CD14-positive monocyte (primary cell): ENCODE data around the gene TMEM235. TPM values are rescaled to one million over a fixed set of nuclear protein-coding genes. Genes with fewer than 3 reads are reported as not detected.

Experiments
- DNase-seq, 3 donors: peaks; one replicate each; pipeline ENCODE4 v3.0.0-alpha.2; 2011 to 2022
- H2AFZ ChIP-seq: 2 replicates; pipeline ENCODE4 v1.6.0; 2012; ENCODE audit warnings: mild to moderate bottlenecking, low read depth, low read length, inconsistent platforms; ENCODE audit not compliant: insufficient read depth, poor library complexity, severe bottlenecking
- H3K27ac ChIP-seq, 2 donors: 1 replicate in 1 of 2; 2 replicates in 1 of 2; pipeline ENCODE4 v1.5.1; 2012 to 2013; ENCODE audit warnings: low read length in 2 of 2, control low read depth in 1 of 2, inconsistent platforms in 1 of 2, low read depth in 1 of 2, mild to moderate bottlenecking in 1 of 2
- H3K27me3 ChIP-seq, 2 donors: one replicate each; pipeline versions ENCODE4 v1.6.0 to v1.6.1; 2011 to 2013; ENCODE audit warnings: low read length in 2 of 2; ENCODE audit not compliant: control insufficient read depth in 2 of 2, insufficient read depth in 2 of 2
- H3K36me3 ChIP-seq, 2 donors: replicated peaks in 1 of 2; 1 replicate in 1 of 2; 2 replicates in 1 of 2; pipeline versions ENCODE4 v1.5.1 to v1.6.1; 2012 to 2013; ENCODE audit warnings: low read length in 2 of 2, control low read depth in 1 of 2, inconsistent platforms in 1 of 2, mild to moderate bottlenecking in 1 of 2; ENCODE audit not compliant: insufficient read depth in 2 of 2, control insufficient read depth in 1 of 2
- H3K4me1 ChIP-seq, 2 donors: 1 replicate in 1 of 2; 2 replicates in 1 of 2; pipeline versions ENCODE4 v1.5.1 to v1.6.1; 2012 to 2013; ENCODE audit warnings: low read length in 2 of 2, control low read depth in 1 of 2, inconsistent platforms in 1 of 2, mild to moderate bottlenecking in 1 of 2, moderate library complexity in 1 of 2; ENCODE audit not compliant: insufficient read depth in 2 of 2, control insufficient read depth in 1 of 2
- H3K4me2 ChIP-seq: replicated peaks from 2 replicates; pipeline ENCODE3; 2012; ENCODE audit warnings: low read length, moderate library complexity, mild to moderate bottlenecking; ENCODE audit not compliant: poor library complexity, severe bottlenecking; ENCODE audit errors: extremely low read depth
- H3K4me3 ChIP-seq, 3 experiments: fragments of 200-600 bp in 1 of 3; sonication (generic) in 1 of 3; replicated peaks in 1 of 3; 1 replicate in 2 of 3; 2 replicates in 1 of 3; pipeline ENCODE4 v1.5.1; 2011 to 2013; ENCODE audit warnings: low read length in 3 of 3, mild to moderate bottlenecking in 3 of 3, control low read depth in 2 of 3, low read depth in 2 of 3, inconsistent platforms in 1 of 3, moderate library complexity in 1 of 3
- H3K79me2 ChIP-seq: 2 replicates; pipeline ENCODE4 v1.6.0; 2012; ENCODE audit warnings: mild to moderate bottlenecking, control low read depth, inconsistent platforms, low read length, moderate library complexity; ENCODE audit not compliant: insufficient read depth
- H3K9ac ChIP-seq: 2 replicates; pipeline ENCODE4 v1.6.0; 2017; ENCODE audit warnings: low read length, mild to moderate bottlenecking; ENCODE audit not compliant: insufficient read depth, poor library complexity, severe bottlenecking
- H3K9me3 ChIP-seq, 2 donors: replicated peaks in 1 of 2; 1 replicate in 1 of 2; 2 replicates in 1 of 2; pipeline versions ENCODE4 v1.5.1 to v1.6.1; 2012 to 2013; ENCODE audit warnings: low read length in 2 of 2, control low read depth in 1 of 2; ENCODE audit not compliant: control insufficient read depth in 1 of 2, insufficient read depth in 1 of 2
- H4K20me1 ChIP-seq: 2 replicates; pipeline ENCODE4 v1.6.0; 2012; ENCODE audit warnings: mild to moderate bottlenecking, low read length, control low read depth, moderate library complexity; ENCODE audit not compliant: insufficient read depth
- H3K27ac Mint-ChIP-seq, 7 donors: one replicate each; pipeline ENCODE4 v1.8.0; 2020; ENCODE audit warnings: mild to moderate bottlenecking in 7 of 7, mixed read lengths in 7 of 7, moderate library complexity in 6 of 7, inconsistent platforms in 2 of 7
- H3K27me3 Mint-ChIP-seq, 3 donors: one replicate each; pipeline ENCODE4 v1.8.0; 2021 to 2022; ENCODE audit warnings: low read depth in 3 of 3, mild to moderate bottlenecking in 3 of 3, mixed read lengths in 3 of 3, moderate library complexity in 3 of 3, inconsistent platforms in 1 of 3
- H3K36me3 Mint-ChIP-seq, 2 donors: one replicate each; pipeline ENCODE4 v1.8.0; 2020; ENCODE audit warnings: mixed read lengths in 2 of 2, inconsistent platforms in 1 of 2, mild to moderate bottlenecking in 1 of 2
- H3K4me1 Mint-ChIP-seq: one replicate; pipeline ENCODE4 v1.8.0; 2020; ENCODE audit warnings: mild to moderate bottlenecking, mixed read lengths
- H3K4me3 Mint-ChIP-seq, 2 donors: one replicate each; pipeline ENCODE4 v1.8.0; 2020; ENCODE audit warnings: mild to moderate bottlenecking in 2 of 2, mixed read lengths in 2 of 2, moderate library complexity in 1 of 2
- H3K9me3 Mint-ChIP-seq, 7 donors: one replicate each; pipeline ENCODE4 v1.8.0; 2020 to 2022; ENCODE audit warnings: mixed read lengths in 7 of 7, mild to moderate bottlenecking in 6 of 7, moderate library complexity in 6 of 7, inconsistent platforms in 2 of 7
- WGBS: methylation state at CpG from one replicate; pipeline ENCODE4 v1.1.5; 2013; ENCODE audit warnings: missing lambda C conversion rate; ENCODE audit not compliant: insufficient coverage; 5-methylcytosine and 5-hydroxymethylcytosine counted together
- intact Hi-C, 2 donors: fragments of 100-400 bp; cut with micrococcal nuclease; formaldehyde crosslinking; loops; one replicate each; pipeline versions ENCODE4 v1.15.0 to v1.15.1; 2023
- polyA plus RNA-seq, 3 donors: library from polyadenylated mRNA; depleted of rRNA in 1 of 3; unstranded in 2 of 3; stranded (reverse) in 1 of 3; fragments of 300-500 nt in 2 of 3; fragments of >200 nt in 1 of 3; fragmentation: Illumina TruSeq in 2 of 3; gene quantifications; 1 replicate in 2 of 3; 2 replicates in 1 of 3; pipeline ENCODE4 v1.2.3, GENCODE V29; 2012 to 2021
- TF ChIP-seq, protein P1 (sequence below): fragments of 200-600 bp; IDR thresholded peaks from one replicate; pipeline ENCODE4 v1.8.0; 2022; ENCODE audit warnings: antibody characterized with exemption, mild to moderate bottlenecking

TMEM235 gene
- polyA plus RNA-seq, 3 donors: not detected

DNA sequence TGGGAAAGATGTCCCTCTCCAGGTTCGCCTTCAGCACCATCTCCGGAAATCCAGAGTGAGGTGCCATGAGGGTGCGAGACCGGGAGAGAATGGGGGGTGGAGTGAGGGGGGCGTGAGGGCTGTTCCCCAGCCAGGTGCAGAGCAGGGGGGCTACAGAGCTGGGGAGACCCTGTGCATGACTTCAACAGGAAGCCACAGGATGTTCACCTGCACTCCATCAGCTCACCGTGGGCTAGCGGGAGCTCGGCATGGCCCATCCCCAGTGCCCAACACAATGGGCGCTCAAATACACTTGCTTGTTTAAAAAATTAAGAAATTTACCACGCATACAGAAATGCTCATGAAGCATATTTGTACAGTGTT is 27.7 kb downstream of the TMEM235 start:
- DNase-seq: no peak
- peak overlapping the region; percentile 80 for H3K4me2 ChIP-seq
- H3K9me3 ChIP-seq: no peaks in the 10 kb centered on the region
- H2AFZ ChIP-seq: peak overlapping the region; percentile 53
- H3K9ac ChIP-seq: no peak overlapping the region
- H3K27ac ChIP-seq: no peak overlapping the region
- no peak overlapping the region for H3K4me3 Mint-ChIP-seq
- H3K4me1 Mint-ChIP-seq: peaks cover 60% of the 10 kb centered on the region
- peaks cover 65 to 75% of the 10 kb centered on the region in 2 donors for H3K4me1 ChIP-seq
- no peaks in the 10 kb centered on the region for H3K79me2 ChIP-seq
- 0% methylated on average over 1 of the region's 10 CpGs for WGBS
- TF ChIP-seq, protein P1, sequence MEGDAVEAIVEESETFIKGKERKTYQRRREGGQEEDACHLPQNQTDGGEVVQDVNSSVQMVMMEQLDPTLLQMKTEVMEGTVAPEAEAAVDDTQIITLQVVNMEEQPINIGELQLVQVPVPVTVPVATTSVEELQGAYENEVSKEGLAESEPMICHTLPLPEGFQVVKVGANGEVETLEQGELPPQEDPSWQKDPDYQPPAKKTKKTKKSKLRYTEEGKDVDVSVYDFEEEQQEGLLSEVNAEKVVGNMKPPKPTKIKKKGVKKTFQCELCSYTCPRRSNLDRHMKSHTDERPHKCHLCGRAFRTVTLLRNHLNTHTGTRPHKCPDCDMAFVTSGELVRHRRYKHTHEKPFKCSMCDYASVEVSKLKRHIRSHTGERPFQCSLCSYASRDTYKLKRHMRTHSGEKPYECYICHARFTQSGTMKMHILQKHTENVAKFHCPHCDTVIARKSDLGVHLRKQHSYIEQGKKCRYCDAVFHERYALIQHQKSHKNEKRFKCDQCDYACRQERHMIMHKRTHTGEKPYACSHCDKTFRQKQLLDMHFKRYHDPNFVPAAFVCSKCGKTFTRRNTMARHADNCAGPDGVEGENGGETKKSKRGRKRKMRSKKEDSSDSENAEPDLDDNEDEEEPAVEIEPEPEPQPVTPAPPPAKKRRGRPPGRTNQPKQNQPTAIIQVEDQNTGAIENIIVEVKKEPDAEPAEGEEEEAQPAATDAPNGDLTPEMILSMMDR: no peak
- no peaks in the 10 kb centered on the region for H3K36me3 Mint-ChIP-seq
- no peaks in the 10 kb centered on the region for H3K36me3 ChIP-seq
- intact Hi-C loops: no loop called here
- H3K9me3 Mint-ChIP-seq: peaks cover 0 to 4% (median 0%) of the 10 kb centered on the region in 7 donors
- H3K27me3 ChIP-seq: no peaks in the 10 kb centered on the region
- no peak overlapping the region for H3K27ac Mint-ChIP-seq
- no peaks in the 10 kb centered on the region for H3K27me3 Mint-ChIP-seq
- H3K4me3 ChIP-seq: peak overlapping the region in 1 of 3 experiments; percentile 60
- no peaks in the 10 kb centered on the region for H4K20me1 ChIP-seq

DNA sequence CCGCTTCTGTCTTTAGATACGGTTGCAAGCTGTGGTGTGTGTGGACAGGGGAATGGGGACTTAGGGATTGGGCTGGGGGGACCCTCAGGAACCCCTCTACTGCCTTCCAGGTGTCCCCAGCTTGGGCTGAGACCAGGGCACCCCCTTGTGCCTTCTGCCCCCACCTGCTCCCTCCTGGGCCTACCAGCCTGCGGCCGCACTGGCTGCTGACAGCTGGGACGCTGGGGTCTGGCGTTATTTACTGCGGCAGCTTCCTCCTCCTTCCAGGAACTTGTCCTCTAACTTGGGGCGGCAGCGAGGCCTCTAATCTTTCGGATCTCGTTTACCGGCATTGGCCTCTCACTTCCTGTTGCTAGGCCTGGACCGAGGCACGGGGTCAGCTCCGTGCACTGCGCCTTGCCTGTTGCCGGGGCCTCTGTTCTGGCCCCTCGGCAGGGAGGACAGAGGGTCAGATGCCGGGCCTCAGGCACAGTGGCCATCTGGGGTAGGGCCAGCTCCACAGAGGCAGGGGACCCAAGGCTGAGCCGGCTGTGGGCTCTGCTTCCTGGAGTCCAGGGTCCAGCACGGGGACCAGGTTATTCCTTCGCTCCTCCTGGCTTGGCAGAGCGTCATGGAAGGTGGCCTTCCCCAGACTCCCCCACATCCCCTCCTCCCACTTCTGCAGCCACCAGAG is 31.8 kb downstream of the TMEM235 start:
- H3K27me3 Mint-ChIP-seq: no peaks in the 10 kb centered on the region
- Histone ChIP-seq H3K4me1 (peaks cover 35 to 41% of the 10 kb centered on the region in 2 donors), H3K4me3 (peak overlapping the region in 1 of 3 experiments; percentile 43), H3K9ac (peak overlapping the region; percentile 50), H3K9me3 (no peaks in the 10 kb centered on the region), H3K4me2 (peak overlapping the region; percentile 61), H3K79me2 (no peaks in the 10 kb centered on the region), H3K27me3 (no peaks in the 10 kb centered on the region), H3K36me3 (no peaks in the 10 kb centered on the region), H2AFZ (peak overlapping the region; percentile 90), H3K27ac (peak overlapping the region; percentile 34 to 65), H4K20me1 (no peaks in the 10 kb centered on the region)
- DNase-seq: peak; percentile 57 to 72 (median 64)
- intact Hi-C loops: no loop called here
- 2% methylated on average over 18 of the region's 23 CpGs for WGBS
- H3K4me3 Mint-ChIP-seq: peak overlapping the region in 1 of 2 donors; percentile 51
- peaks cover 30% of the 10 kb centered on the region for H3K4me1 Mint-ChIP-seq
- TF ChIP-seq, protein P1: no peak
- no peaks in the 10 kb centered on the region for H3K36me3 Mint-ChIP-seq
- peak overlapping the region in 6 of 7 donors; percentile 53 to 78 (median 68) for H3K27ac Mint-ChIP-seq
- H3K9me3 Mint-ChIP-seq: peaks cover 0 to 2% (median 0%) of the 10 kb centered on the region in 7 donors
